ENCODE measurements around the gene SEL1L3. TPM values are rescaled to one million over a fixed set of nuclear protein-coding genes. Genes with fewer than 3 reads are reported as not detected.

The SEL1L3 gene
- total and polyA plus RNA-seq, 12 donors = 1.7 to 23.7 (median 4.9) TPM

- no peak overlapping the region for H3K27ac ChIP-seq
- 76 to 88% (median 84%) methylated on average over 8 of the region's 8 CpGs for WGBS, 4 donors
- no peaks in the 10 kb centered on the region for H3K27me3 ChIP-seq
- intact Hi-C loops (cut with DNase I) = no loop called here
- no peaks in the 10 kb centered on the region for H3K9me3 ChIP-seq (replicated peaks in 1 of 3)
- H3K4me1 ChIP-seq (replicated peaks in 1 of 2) = no peaks in the 10 kb centered on the region
- TF ChIP-seq CTCF (IDR thresholded peaks at IDR 0.05) = no peak
- TF ChIP-seq POLR2A (IDR thresholded peaks at IDR 0.05) = no peak
- no peaks in the 10 kb centered on the region for H3K36me3 ChIP-seq (replicated peaks in 1 of 2)
- no peak for DNase-seq
- no peak overlapping the region for H3K4me3 ChIP-seq
Measured at GRCh38 chr4:25839233-25839632, 23.6 kb downstream of the SEL1L3 start.

GRCh38 chr4:25838526-25838925, 24.3 kb downstream of the SEL1L3 start:
- intact Hi-C loops (cut with DNase I) = no loop called here
- no peaks in the 10 kb centered on the region for H3K9me3 ChIP-seq (replicated peaks in 1 of 3)
- H3K27me3 ChIP-seq = no peaks in the 10 kb centered on the region
- H3K36me3 ChIP-seq (replicated peaks in 1 of 2) = no peaks in the 10 kb centered on the region
- H3K4me1 ChIP-seq (replicated peaks in 1 of 2) = no peaks in the 10 kb centered on the region
- TF ChIP-seq POLR2A (IDR thresholded peaks at IDR 0.05) = no peak
- 61 to 79% (median 66%) methylated on average over 5 to 8 of the region's 8 CpGs for WGBS, 4 donors
- no peak overlapping the region for H3K4me3 ChIP-seq
- no peak for DNase-seq
- H3K27ac ChIP-seq = no peak overlapping the region

- TF ChIP-seq POLR2A (IDR thresholded peaks at IDR 0.05) = no peak
- no peak for TF ChIP-seq CTCF (IDR thresholded peaks at IDR 0.05)
- WGBS, 4 donors = 85 to 94% (median 91%) methylated on average over 4 of the region's 4 CpGs
- intact Hi-C loops (cut with DNase I) = no loop called here
Measured at GRCh38 chr4:25837107-25837506, 25.7 kb downstream of the SEL1L3 start.

DNA sequence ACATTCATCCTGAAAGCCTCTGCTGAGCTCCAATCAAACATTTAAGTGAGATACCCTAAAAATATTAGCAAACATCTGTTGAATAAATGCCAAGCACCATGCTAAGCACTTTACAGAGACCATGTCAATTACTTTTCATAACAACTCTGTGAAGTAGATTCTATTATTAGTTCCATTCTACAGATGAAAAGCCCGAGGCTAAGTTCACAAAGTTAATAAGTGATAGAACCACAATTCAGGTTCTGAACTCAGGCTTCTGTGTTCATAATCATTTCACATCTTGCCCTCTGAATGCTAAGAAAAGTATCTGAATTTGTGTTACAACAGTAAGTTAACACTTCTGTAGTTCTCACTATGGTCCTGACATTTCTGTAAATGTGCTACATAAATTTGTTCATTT, 27.4 kb downstream of the SEL1L3 start:
- WGBS, 4 donors = 72 to 87% (median 74%) methylated on average over 1 of the region's 1 CpG
- TF ChIP-seq CTCF (IDR thresholded peaks at IDR 0.05) (no peak), POLR2A (IDR thresholded peaks at IDR 0.05) (no peak)
- Histone ChIP-seq H3K9me3 (replicated peaks in 1 of 3) (no peaks in the 10 kb centered on the region), H3K4me3 (no peak overlapping the region), H3K27me3 (no peaks in the 10 kb centered on the region), H3K4me1 (replicated peaks in 1 of 2) (no peaks in the 10 kb centered on the region), H3K36me3 (replicated peaks in 1 of 2) (no peaks in the 10 kb centered on the region), H3K27ac (no peak overlapping the region)
- intact Hi-C loops (cut with DNase I) = no loop called here
- DNase-seq = no peak

More at GRCh38 chr4:25837107-25837506, 25.7 kb downstream of the SEL1L3 start:
- Histone ChIP-seq H3K27me3 (no peaks in the 10 kb centered on the region), H3K4me1 (replicated peaks in 1 of 2) (no peaks in the 10 kb centered on the region), H3K36me3 (replicated peaks in 1 of 2) (no peaks in the 10 kb centered on the region), H3K9me3 (replicated peaks in 1 of 3) (no peaks in the 10 kb centered on the region), H3K4me3 (no peak overlapping the region), H3K27ac (no peak overlapping the region)
- DNase-seq = no peak

DNA sequence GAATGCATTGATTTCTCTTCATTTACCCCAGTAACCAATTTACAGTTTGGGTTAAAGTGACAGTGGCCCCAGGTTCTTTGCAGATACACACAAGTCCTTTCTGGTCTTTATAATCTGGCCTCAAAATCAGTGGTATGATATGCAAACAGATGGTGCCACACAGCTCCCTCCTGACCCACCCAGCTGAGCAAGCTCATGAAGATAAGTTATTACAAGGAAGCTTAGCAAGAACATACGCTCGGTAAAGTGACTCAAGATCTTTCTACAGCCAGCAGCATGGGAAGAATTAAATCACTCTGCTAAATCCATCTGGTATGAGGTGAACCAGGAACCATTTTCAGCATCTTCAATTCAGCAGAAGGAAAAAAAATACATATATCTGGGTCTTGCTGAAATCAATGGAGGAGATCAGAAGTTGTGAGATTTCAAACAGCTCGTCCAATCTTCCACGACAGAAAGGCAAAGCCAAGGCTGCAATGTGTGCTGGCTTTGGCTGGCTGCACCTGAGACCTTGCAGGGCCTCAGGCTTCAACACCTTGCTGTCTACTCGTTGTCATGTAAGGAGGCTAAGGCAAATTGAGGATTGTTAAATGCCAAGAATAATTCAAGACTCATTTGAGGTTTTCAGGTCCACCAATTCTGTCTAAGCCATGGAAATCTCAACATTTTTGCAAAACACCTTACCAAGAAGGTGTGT, 28.2 kb downstream of the SEL1L3 start:
- Histone ChIP-seq H3K4me3 (no peak overlapping the region), H3K36me3 (replicated peaks in 1 of 2) (no peaks in the 10 kb centered on the region), H3K4me1 (replicated peaks in 1 of 2) (no peaks in the 10 kb centered on the region), H3K9me3 (replicated peaks in 1 of 3) (no peaks in the 10 kb centered on the region), H3K27ac (no peak overlapping the region), H3K27me3 (no peaks in the 10 kb centered on the region)
- TF ChIP-seq CTCF (IDR thresholded peaks at IDR 0.05) (no peak), POLR2A (IDR thresholded peaks at IDR 0.05) (no peak)
- WGBS, 4 donors = 80 to 87% (median 81%) methylated on average over 5 of the region's 5 CpGs
- intact Hi-C loops (cut with DNase I) = no loop called here
- DNase-seq = no peak
